K562 (cell line): Measurements from ENCODE around the gene MYLIP. TPM values are rescaled to one million over a fixed set of nuclear protein-coding genes. Genes with fewer than 3 reads are reported as not detected.

ENCODE experiments used
- BCLAF1 ChIP-seq, 2 experiments: fragments of 450-650 bp in 1 of 2; IDR thresholded peaks; 2 replicates each; pipeline ENCODE4 v1.6.1; 2011 to 2017; ENCODE audit warnings: low read depth in 2 of 2, antibody characterized with exemption in 1 of 2, borderline replicate concordance in 1 of 2, low read length in 1 of 2, mild to moderate bottlenecking in 1 of 2, mixed read lengths in 1 of 2; ENCODE audit not compliant: control insufficient read depth in 1 of 2
- CAMTA2 ChIP-seq: fragments of 250-450 bp; sonication (Bioruptor Pico); conservative IDR thresholded peaks from 2 replicates; pipeline ENCODE4 v1.5.1; 2022
- DACH1 ChIP-seq: fragments of 450-650 bp; IDR thresholded peaks from 2 replicates; pipeline ENCODE4 v1.6.1; 2018; ENCODE audit not compliant: partially characterized antibody
- HINFP ChIP-seq: fragments of 450-650 bp; conservative IDR thresholded peaks from 2 replicates; pipeline ENCODE4 v1.6.1; 2016; ENCODE audit warnings: missing genetic modification characterization, low read depth, mild to moderate bottlenecking, control low read depth, missing compliant biosample characterization
- KLF1 ChIP-seq: fragments of 450-650 bp; IDR thresholded peaks from 2 replicates; pipeline ENCODE4 v1.6.1; 2016; ENCODE audit warnings: missing genetic modification characterization, missing compliant biosample characterization
- MBD1 ChIP-seq: fragments of 250-450 bp; sonication (Bioruptor Pico); IDR thresholded peaks from 2 replicates; pipeline ENCODE4 v1.8.0; 2022; ENCODE audit warnings: inconsistent platforms
- MIER1 ChIP-seq: fragments of 450-650 bp; IDR thresholded peaks from 2 replicates; pipeline ENCODE4 v1.6.1; 2016; ENCODE audit warnings: antibody characterized with exemption, mild to moderate bottlenecking, low read depth
- NFATC3 ChIP-seq: fragments of 450-650 bp; IDR thresholded peaks from 2 replicates; pipeline ENCODE4 v1.6.1; 2017; ENCODE audit warnings: mild to moderate bottlenecking
- OTX1 ChIP-seq: fragments of 450-650 bp; formaldehyde crosslinking; IDR thresholded peaks from 2 replicates; pipeline ENCODE4 v1.4.0; 2022; ENCODE audit warnings: mild to moderate bottlenecking
- POLR2A ChIP-seq: fragments of 450-650 bp; conservative IDR thresholded peaks from 2 replicates; pipeline ENCODE4 v1.6.1; 2016
- RREB1 ChIP-seq: fragments of 250-450 bp; sonication (Bioruptor Pico); IDR thresholded peaks from 2 replicates; pipeline ENCODE4 v1.4.0; 2020
- SIN3B ChIP-seq: fragments of 450-650 bp; IDR thresholded peaks from 2 replicates; pipeline ENCODE4 v1.6.1; 2017; ENCODE audit warnings: low read depth, mild to moderate bottlenecking, moderate library complexity
- SOX6 ChIP-seq: fragments of 450-650 bp; IDR thresholded peaks from 2 replicates; pipeline ENCODE4 v1.6.1; 2014; ENCODE audit warnings: mild to moderate bottlenecking
- STAG1 ChIP-seq: sonication (generic); formaldehyde crosslinking; IDR thresholded peaks from 2 replicates; pipeline ENCODE4 v1.5.0; 2020; ENCODE audit warnings: missing genetic modification reagents, borderline replicate concordance
- THRAP3 ChIP-seq: fragments of 450-650 bp; IDR thresholded peaks from 2 replicates; pipeline ENCODE4 v1.6.1; 2016; ENCODE audit warnings: mild to moderate bottlenecking, inconsistent platforms, borderline replicate concordance
- U2AF2 ChIP-seq: fragments of 200-400 bp; formaldehyde crosslinking; optimal IDR thresholded peaks from 2 replicates; pipeline ENCODE3; 2017; ENCODE audit warnings: low read depth, mild to moderate bottlenecking, low read length
- ZNF780A ChIP-seq: fragments of 250-450 bp; sonication (Bioruptor Pico); IDR thresholded peaks from 2 replicates; pipeline ENCODE4 v1.5.0; 2021; ENCODE audit warnings: mild to moderate bottlenecking
- polyA plus RNA-seq, 8 experiments: library from polyadenylated mRNA; depleted of rRNA in 4 of 8; stranded (reverse) in 5 of 8; unstranded in 3 of 8; fragments of >200 nt; fragmentation: Nextera tagmentation in 2 of 8; fragmentation: Illumina TruSeq in 1 of 8; extraction: Ambion mirVana in 2 of 8; extraction: Trizol in 1 of 8; gene quantifications; 2 replicates each; pipeline versions ENCODE4 v1.2.1 to v1.2.3, GENCODE V29; 2011 to 2014; ENCODE audit warnings: inconsistent platforms in 1 of 8, missing spikeins in 1 of 8
- total RNA-seq, 7 experiments: library from RNA; depleted of rRNA in 6 of 7; stranded (reverse); fragments of >200 nt in 6 of 7; fragmentation: Illumina TruSeq in 2 of 7; extraction: Trizol in 2 of 7; gene quantifications; 2 replicates each; pipeline versions ENCODE4 v1.2.1 to v1.2.3, GENCODE V29; 2011 to 2021; ENCODE audit warnings: low replicate concordance in 1 of 7

MYLIP gene
- total and polyA plus RNA-seq, 9 of the 15 experiments (the other 6 are each of a cell fraction or from before 2014, with no cell fraction given) = 10.8 to 43.5 (median 31.5) TPM

- TF ChIP-seq RREB1 (CRISPR knock-in tag) = no peak
- TF ChIP-seq BCLAF1 (IDR thresholded peaks at IDR 0.05; ENCODE audit: borderline replicate concordance in 1 of 2, control insufficient read depth in 1 of 2, low read depth in 2 of 2, low read length in 1 of 2) = 0 out of 4 replicates have a peak, but pooled peaks of 1 of the 2 experiments have one; percentile 54
- no peak for TF ChIP-seq MIER1
- no peak for TF ChIP-seq NFATC3
- TF ChIP-seq OTX1 (CRISPR knock-in tag) = no peak
- TF ChIP-seq DACH1 = no peak
- TF ChIP-seq KLF1 (tag) = no peak
- TF ChIP-seq MBD1 (CRISPR knock-in tag) = no peak
- no peak for TF ChIP-seq SOX6
- TF ChIP-seq ZNF780A (CRISPR knock-in tag) = no peak
- no peak for TF ChIP-seq CAMTA2
- TF ChIP-seq HINFP (tag) = no peak
- peak; percentile 47; the same call in 1 of the 2 replicates for TF ChIP-seq POLR2A
- TF ChIP-seq THRAP3 = peak; percentile 69; the same call in 1 of the 2 replicates
- no peak for TF ChIP-seq SIN3B
- no peak for TF ChIP-seq STAG1
- TF ChIP-seq U2AF2 = no peak
These were observed 16.2 kb downstream of the MYLIP start (continued) for GRCh38 chr6:16145038-16145437.
